CD4-positive, alpha-beta T cell (primary cell): ENCODE data around the gene ABR. TPM values are rescaled to one million over a fixed set of nuclear protein-coding genes. Genes with fewer than 3 reads are reported as not detected.
A peak's percentile ranks its signal among the peaks of the same experiment; 100 is the strongest.

Experiments
- ATAC-seq: fragments of 200-7000 bp; cut with Tn5 transposase; one replicate; pipeline ENCODE4 v1.10.0; 2022; ENCODE audit warnings: mild to moderate bottlenecking; ENCODE audit not compliant: poor library complexity
- CTCF ChIA-PET: fragments of 350-600 bp; sonication (Branson Sonifier 250); formaldehyde crosslinking; loops from one replicate; lab custom pipeline; 2021; ENCODE audit warnings: antibody characterized with exemption, inconsistent platforms; lab: Charles Lee
- POLR2A ChIA-PET: fragments of 350-600 bp; sonication (Branson Sonifier 250); formaldehyde crosslinking; loops from one replicate; lab custom pipeline; 2021; ENCODE audit warnings: antibody characterized with exemption, inconsistent platforms; lab: Charles Lee
- DNase-seq, 14 experiments: peaks; one replicate each; pipeline ENCODE4 v3.0.0-alpha.2; 2013 to 2020; ENCODE audit warnings: mixed read lengths in 2 of 14
- H3K27ac ChIP-seq, 2 donors: one replicate each; pipeline versions ENCODE4 v1.5.1 to v1.7.0; 2013; ENCODE audit warnings: low read length in 2 of 2, low read depth in 1 of 2, mild to moderate bottlenecking in 1 of 2
- H3K27me3 ChIP-seq, 2 experiments: 1 replicate in 1 of 2; 2 replicates in 1 of 2; pipeline versions ENCODE4 v1.6.1 to v1.7.0; 2013; ENCODE audit warnings: low read length in 2 of 2, control low read depth in 1 of 2, mild to moderate bottlenecking in 1 of 2, moderate library complexity in 1 of 2; ENCODE audit not compliant: insufficient read depth in 2 of 2, control insufficient read depth in 1 of 2
- H3K36me3 ChIP-seq: one replicate; pipeline ENCODE4 v1.6.1; 2013; ENCODE audit warnings: low read length, control low read depth; ENCODE audit not compliant: insufficient read depth
- H3K4me1 ChIP-seq: one replicate; pipeline ENCODE4 v1.6.1; 2013; ENCODE audit warnings: low read length, control low read depth; ENCODE audit not compliant: insufficient read depth
- H3K4me3 ChIP-seq: one replicate; pipeline ENCODE4 v1.5.1; 2013; ENCODE audit warnings: mild to moderate bottlenecking, low read length, moderate library complexity
- H3K9me3 ChIP-seq, 2 experiments: 1 replicate in 1 of 2; 2 replicates in 1 of 2; pipeline versions ENCODE4 v1.6.1 to v1.7.0; 2013; ENCODE audit warnings: low read length in 2 of 2, mild to moderate bottlenecking in 2 of 2, control low read depth in 1 of 2, moderate library complexity in 1 of 2; ENCODE audit not compliant: control insufficient read depth in 1 of 2, insufficient read depth in 1 of 2
- H3K27ac Mint-ChIP-seq: one replicate; pipeline ENCODE4 v1.8.0; 2020; ENCODE audit warnings: mixed read lengths
- H3K27me3 Mint-ChIP-seq: one replicate; pipeline ENCODE4 v1.8.0; 2021; ENCODE audit warnings: mixed read lengths
- H3K36me3 Mint-ChIP-seq: one replicate; pipeline ENCODE4 v1.8.0; 2021; ENCODE audit warnings: low read depth, mixed read lengths
- H3K4me1 Mint-ChIP-seq: one replicate; pipeline ENCODE4 v1.8.0; 2021; ENCODE audit warnings: low read depth, mixed read lengths
- H3K4me3 Mint-ChIP-seq: one replicate; pipeline ENCODE4 v1.8.0; 2020; ENCODE audit warnings: mild to moderate bottlenecking, mixed read lengths
- H3K9me3 Mint-ChIP-seq: one replicate; pipeline ENCODE4 v1.8.0; 2020; ENCODE audit warnings: mixed read lengths
- intact Hi-C, 2 experiments: fragments of 100-400 bp; cut with DNase I in 1 of 2; cut with micrococcal nuclease in 1 of 2; formaldehyde crosslinking; loops; one replicate each; pipeline versions ENCODE4 v1.15.1 to v1.9.0; 2023 to 2025; cut with DNase I, micrococcal nuclease
- total RNA-seq, 174 experiments: library from RNA in 2 of 174; stranded (reverse) in 2 of 174; gene quantifications; one replicate each; pipeline ENCODE4 v1.2.3 and lab custom pipeline; 2021 to 2026
- TF ChIP-seq, protein P1 (sequence below): fragments of 200-600 bp; IDR thresholded peaks from one replicate; pipeline ENCODE4 v1.8.0; 2022; ENCODE audit warnings: antibody characterized with exemption, mild to moderate bottlenecking

The ABR gene
- total RNA-seq, 2 experiments from 2014 or later = 72.4 to 74.8 TPM

DNA sequence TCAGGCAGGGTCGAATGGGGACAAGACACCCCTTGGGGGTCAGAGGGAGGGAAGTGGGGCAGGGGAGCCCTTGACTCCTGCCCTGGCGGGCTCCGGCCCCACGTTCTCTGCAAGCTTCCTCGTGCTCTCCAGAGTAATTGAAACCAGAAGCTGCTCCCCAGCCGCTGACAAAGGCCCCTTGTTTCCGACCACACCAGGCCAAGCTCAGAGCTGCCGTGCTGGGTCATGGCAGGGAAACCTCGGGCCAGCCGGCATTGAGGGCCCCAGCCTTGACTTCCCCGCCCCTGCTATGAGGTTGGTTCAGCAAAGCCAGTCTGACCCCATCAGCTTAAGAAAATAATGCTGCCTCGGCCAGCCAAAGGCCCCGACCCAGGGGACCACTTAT, 139.6 kb downstream of the ABR start:
- TF ChIP-seq, protein P1, sequence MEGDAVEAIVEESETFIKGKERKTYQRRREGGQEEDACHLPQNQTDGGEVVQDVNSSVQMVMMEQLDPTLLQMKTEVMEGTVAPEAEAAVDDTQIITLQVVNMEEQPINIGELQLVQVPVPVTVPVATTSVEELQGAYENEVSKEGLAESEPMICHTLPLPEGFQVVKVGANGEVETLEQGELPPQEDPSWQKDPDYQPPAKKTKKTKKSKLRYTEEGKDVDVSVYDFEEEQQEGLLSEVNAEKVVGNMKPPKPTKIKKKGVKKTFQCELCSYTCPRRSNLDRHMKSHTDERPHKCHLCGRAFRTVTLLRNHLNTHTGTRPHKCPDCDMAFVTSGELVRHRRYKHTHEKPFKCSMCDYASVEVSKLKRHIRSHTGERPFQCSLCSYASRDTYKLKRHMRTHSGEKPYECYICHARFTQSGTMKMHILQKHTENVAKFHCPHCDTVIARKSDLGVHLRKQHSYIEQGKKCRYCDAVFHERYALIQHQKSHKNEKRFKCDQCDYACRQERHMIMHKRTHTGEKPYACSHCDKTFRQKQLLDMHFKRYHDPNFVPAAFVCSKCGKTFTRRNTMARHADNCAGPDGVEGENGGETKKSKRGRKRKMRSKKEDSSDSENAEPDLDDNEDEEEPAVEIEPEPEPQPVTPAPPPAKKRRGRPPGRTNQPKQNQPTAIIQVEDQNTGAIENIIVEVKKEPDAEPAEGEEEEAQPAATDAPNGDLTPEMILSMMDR = no peak
- Mint-ChIP-seq H3K4me3 (no peak overlapping the region), H3K27me3 (no peaks in the 10 kb centered on the region), H3K36me3 (peaks cover 23% of the 10 kb centered on the region), H3K9me3 (no peaks in the 10 kb centered on the region), H3K27ac (no peak overlapping the region), H3K4me1 (no peaks in the 10 kb centered on the region)
- H3K27ac ChIP-seq = no peak overlapping the region
- no peaks in the 10 kb centered on the region for H3K9me3 ChIP-seq
- peaks cover 29% of the 10 kb centered on the region for H3K36me3 ChIP-seq
- DNase-seq = no peak
- no peak for ATAC-seq
- ChIA-PET CTCF (no interaction called here), POLR2A (no interaction called here)
- intact Hi-C loops = no loop called here
- no peaks in the 10 kb centered on the region for H3K27me3 ChIP-seq
- peaks cover 5% of the 10 kb centered on the region for H3K4me1 ChIP-seq
- H3K4me3 ChIP-seq = no peak overlapping the region

DNA sequence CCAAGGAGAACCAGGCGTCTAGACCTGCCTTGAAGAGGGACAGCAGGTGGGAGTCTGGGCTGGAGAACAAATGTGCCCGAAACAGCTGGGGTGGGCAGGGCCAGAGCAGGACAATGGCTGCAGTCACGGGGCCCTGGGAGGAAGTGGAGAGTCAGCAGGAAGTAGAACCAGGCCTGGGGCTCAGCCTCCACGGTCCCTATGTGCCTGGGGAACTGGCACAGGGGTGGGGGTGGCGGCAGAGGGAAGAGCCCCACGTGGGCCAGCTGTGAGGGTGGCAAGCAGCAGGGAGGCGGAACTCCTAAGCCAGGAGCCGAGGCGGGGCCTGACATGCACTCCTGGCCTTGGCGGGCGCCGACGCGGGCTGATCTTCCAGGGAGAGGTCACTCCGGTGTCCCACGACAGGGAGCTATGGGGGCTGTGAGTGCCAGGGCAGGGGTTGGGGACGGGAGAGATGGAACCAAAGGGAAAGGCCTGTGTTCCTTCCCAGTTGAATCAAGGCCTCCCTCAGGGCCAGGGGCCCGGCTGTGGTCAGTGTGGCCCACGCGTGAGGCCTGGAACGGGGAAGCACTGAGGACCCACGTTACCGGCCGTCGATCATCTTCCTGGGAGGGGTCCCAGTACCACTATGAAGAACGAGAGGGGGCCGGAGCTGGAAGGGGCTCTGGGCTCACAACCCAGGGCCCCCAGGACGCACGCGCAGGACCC, 140.1 kb downstream of the ABR start:
- Mint-ChIP-seq H3K9me3 (no peaks in the 10 kb centered on the region), H3K36me3 (peaks cover 17% of the 10 kb centered on the region), H3K27me3 (no peaks in the 10 kb centered on the region), H3K4me3 (no peak overlapping the region), H3K4me1 (no peaks in the 10 kb centered on the region), H3K27ac (no peak overlapping the region)
- peaks cover 5% of the 10 kb centered on the region for H3K4me1 ChIP-seq
- H3K27me3 ChIP-seq = no peaks in the 10 kb centered on the region
- TF ChIP-seq, protein P1 = no peak
- ATAC-seq (no peak), DNase-seq (peak in 3 of 14 experiments; percentile 31 to 71 (median 64))
- no peaks in the 10 kb centered on the region for H3K9me3 ChIP-seq
- ChIA-PET CTCF (no interaction called here), POLR2A (no interaction called here)
- H3K36me3 ChIP-seq = peaks cover 33% of the 10 kb centered on the region
- intact Hi-C loops = no loop called here
- no peak overlapping the region for H3K27ac ChIP-seq
- no peak overlapping the region for H3K4me3 ChIP-seq

DNA sequence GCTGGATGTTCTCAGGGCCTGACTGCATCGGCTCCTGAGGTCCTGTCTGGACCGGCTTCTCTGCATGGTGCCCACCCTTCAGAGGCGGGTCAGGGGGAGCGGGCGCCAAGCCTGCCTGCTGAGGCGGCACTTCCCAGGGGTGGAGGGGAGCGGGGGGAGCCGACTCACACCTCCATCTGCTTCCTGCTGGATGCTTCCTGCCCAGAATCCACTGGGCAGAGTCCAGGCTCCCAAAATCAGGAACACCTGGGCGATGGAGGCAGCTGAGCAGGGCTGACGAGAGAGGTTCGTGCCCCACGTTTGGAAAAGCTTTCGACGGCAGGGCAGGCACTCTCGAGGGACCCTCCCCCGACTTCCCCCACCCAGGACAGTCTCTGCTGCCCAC, 140.7 kb downstream of the ABR start:
- DNase-seq (no peak), ATAC-seq (no peak)
- no peaks in the 10 kb centered on the region for H3K9me3 ChIP-seq
- no peaks in the 10 kb centered on the region for H3K27me3 ChIP-seq
- H3K36me3 Mint-ChIP-seq = peaks cover 18% of the 10 kb centered on the region
- H3K36me3 ChIP-seq = peaks cover 39% of the 10 kb centered on the region
- no peaks in the 10 kb centered on the region for H3K27me3 Mint-ChIP-seq
- ChIA-PET CTCF (no interaction called here), POLR2A (no interaction called here)
- no peaks in the 10 kb centered on the region for H3K9me3 Mint-ChIP-seq
- H3K4me1 Mint-ChIP-seq = no peaks in the 10 kb centered on the region
- H3K27ac Mint-ChIP-seq = no peak overlapping the region
- no peak overlapping the region for H3K27ac ChIP-seq
- intact Hi-C loops = no loop called here
- no peak overlapping the region for H3K4me3 Mint-ChIP-seq
- H3K4me1 ChIP-seq = peaks cover 5% of the 10 kb centered on the region
- H3K4me3 ChIP-seq = no peak overlapping the region
- TF ChIP-seq, protein P1 = no peak
